Tibial nerve (tissue), 4 donors: ENCODE data around the gene PPM1H. TPM values are rescaled to one million over a fixed set of nuclear protein-coding genes. Genes with fewer than 3 reads are reported as not detected.

Experiments used
- DNase-seq, 2 donors: peaks; one replicate each; pipeline ENCODE4 v3.0.0-alpha.2; 2019; ENCODE audit warnings: low spot score in 2 of 2
- H3K27ac ChIP-seq, 4 donors: fragments of 200-600 bp; sonication (generic) in 3 of 4; one replicate each; pipeline ENCODE4 v1.5.1; 2017 to 2019; ENCODE audit warnings: mild to moderate bottlenecking in 1 of 4
- H3K27me3 ChIP-seq, 2 donors: fragments of 200-600 bp; sonication (generic) in 1 of 2; one replicate each; pipeline versions ENCODE4 v1.5.1 to v1.6.0; 2017 to 2019
- H3K36me3 ChIP-seq, 3 donors: fragments of 200-600 bp; sonication (generic); one replicate each; pipeline ENCODE4 v1.5.1; 2018 to 2019
- H3K4me1 ChIP-seq, 4 donors: fragments of 200-600 bp; sonication (generic) in 3 of 4; one replicate each; pipeline ENCODE4 v1.5.1; 2017 to 2019
- H3K4me3 ChIP-seq, 4 donors: fragments of 200-600 bp; sonication (generic) in 3 of 4; one replicate each; pipeline ENCODE4 v1.5.1; 2017 to 2019; ENCODE audit warnings: mild to moderate bottlenecking in 1 of 4, moderate library complexity in 1 of 4
- H3K9me3 ChIP-seq, 4 donors: fragments of 200-600 bp; sonication (generic) in 3 of 4; one replicate each; pipeline ENCODE4 v1.5.1; 2017 to 2019
- EP300 ChIP-seq, 2 donors: sonication (generic); formaldehyde crosslinking; IDR thresholded peaks; one replicate each; pipeline ENCODE4 v1.6.1; 2017; ENCODE audit warnings: antibody characterized with exemption in 2 of 2, mild to moderate bottlenecking in 1 of 2
- POLR2A ChIP-seq, 2 donors: fragments of 450-650 bp; IDR thresholded peaks; one replicate each; pipeline ENCODE4 v1.6.1; 2017; ENCODE audit warnings: antibody characterized with exemption in 2 of 2, mild to moderate bottlenecking in 2 of 2, moderate library complexity in 2 of 2
- WGBS, 2 donors: methylation state at CpG; one replicate each; pipeline ENCODE4 v1.1.5; 2018; 5-methylcytosine and 5-hydroxymethylcytosine counted together
- total RNA-seq, 4 donors: library from RNA; depleted of rRNA; stranded (reverse); fragments of >200 nt; gene quantifications; one replicate each; pipeline ENCODE4 v1.1.0, GENCODE V29; 2016
- TF ChIP-seq, protein P1 (sequence below), 5 experiments: fragments of 200-600 bp in 3 of 5; fragments of 450-650 bp in 2 of 5; sonication (generic) in 3 of 5; IDR thresholded peaks; one replicate each; pipeline ENCODE4 v1.5.1; 2016 to 2019; ENCODE audit warnings: antibody characterized with exemption in 5 of 5, mild to moderate bottlenecking in 3 of 5, moderate library complexity in 2 of 5

PPM1H gene
- total RNA-seq, 4 donors from 2014 or later, result 0.78 to 2.6 (median 1.3) TPM

DNA sequence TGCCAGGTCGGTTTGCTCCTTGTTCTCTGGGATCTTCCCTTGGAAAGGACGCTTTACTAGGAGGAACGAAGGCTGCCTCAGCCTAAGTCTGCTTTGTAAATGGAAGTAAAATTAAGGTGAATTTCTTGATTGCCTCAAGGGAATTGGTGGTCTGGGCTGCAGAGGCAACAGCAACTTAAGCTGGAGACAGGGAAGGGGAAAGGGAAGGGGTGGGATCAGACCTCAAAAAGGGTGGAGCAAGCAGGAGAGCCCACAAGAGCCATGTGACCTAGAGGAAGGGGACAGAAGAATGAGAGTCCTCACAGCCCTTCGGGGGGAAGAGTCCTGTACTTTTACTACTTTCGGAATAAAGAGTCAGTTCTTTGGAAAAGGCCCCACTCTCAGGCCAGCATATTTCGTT, 147.9 kb downstream of the PPM1H start:
- peak overlapping the region in 1 of 4 donors; percentile 64 for H3K27ac ChIP-seq
- WGBS, 2 donors, result 74 to 81% methylated on average over 6 of the region's 6 CpGs

DNA sequence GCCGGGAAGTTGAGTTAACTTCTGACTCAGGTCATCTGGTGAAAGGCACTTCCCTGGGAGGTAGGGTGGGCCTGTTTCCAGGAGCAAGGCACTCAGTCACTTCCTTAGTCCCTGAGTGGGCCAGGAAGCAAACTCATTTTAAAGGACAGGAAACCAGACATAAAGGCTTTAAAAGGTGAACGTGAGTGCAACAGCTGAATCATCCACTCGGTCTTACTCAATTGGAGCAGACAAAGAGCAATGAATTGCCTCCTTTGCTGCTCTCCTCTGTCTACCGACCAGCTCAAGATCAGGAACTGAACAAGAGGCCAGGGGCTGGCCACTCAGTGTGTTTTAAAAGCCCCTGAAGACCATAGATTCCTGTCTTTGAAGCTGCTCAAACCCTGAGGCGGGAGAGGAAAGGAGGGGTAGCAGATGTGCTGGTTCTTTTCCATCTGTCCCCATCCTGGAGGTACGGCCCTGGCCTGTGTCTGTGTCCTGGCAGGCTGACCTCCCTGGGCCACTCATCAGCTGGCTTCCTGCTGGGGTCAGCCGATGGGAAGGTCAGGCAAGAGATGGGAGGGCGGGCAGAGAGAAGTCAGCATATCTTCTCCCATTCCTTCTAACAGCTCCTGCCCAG, 148.9 kb downstream of the PPM1H start:
- Histone ChIP-seq H3K4me3 (no peak overlapping the region), H3K27ac (peak overlapping the region in 2 of 4 donors; percentile 57 to 64), H3K36me3 (no peaks in the 10 kb centered on the region), H3K9me3 (no peaks in the 10 kb centered on the region), H3K4me1 (peaks cover 0 to 6% (median 2%) of the 10 kb centered on the region in 4 donors), H3K27me3 (no peaks in the 10 kb centered on the region)
- 53 to 62% methylated on average over 7 to 8 of the region's 8 CpGs for WGBS, 2 donors
- peak; percentile 11 to 56 for TF ChIP-seq EP300 (IDR thresholded peaks at IDR 0.05)
- no peak for TF ChIP-seq POLR2A (IDR thresholded peaks at IDR 0.05)
- peak in 1 of 2 donors; percentile 8 for DNase-seq

More for the DNA sequence above, 147.9 kb downstream of the PPM1H start:
- Histone ChIP-seq H3K9me3 (no peaks in the 10 kb centered on the region), H3K36me3 (no peaks in the 10 kb centered on the region), H3K27me3 (no peaks in the 10 kb centered on the region), H3K4me3 (no peak overlapping the region), H3K4me1 (peaks cover 0 to 7% (median 2%) of the 10 kb centered on the region in 4 donors)
- DNase-seq, result no peak
- TF ChIP-seq EP300 (IDR thresholded peaks at IDR 0.05), result no peak
- TF ChIP-seq POLR2A (IDR thresholded peaks at IDR 0.05), result no peak
- TF ChIP-seq, protein P1, sequence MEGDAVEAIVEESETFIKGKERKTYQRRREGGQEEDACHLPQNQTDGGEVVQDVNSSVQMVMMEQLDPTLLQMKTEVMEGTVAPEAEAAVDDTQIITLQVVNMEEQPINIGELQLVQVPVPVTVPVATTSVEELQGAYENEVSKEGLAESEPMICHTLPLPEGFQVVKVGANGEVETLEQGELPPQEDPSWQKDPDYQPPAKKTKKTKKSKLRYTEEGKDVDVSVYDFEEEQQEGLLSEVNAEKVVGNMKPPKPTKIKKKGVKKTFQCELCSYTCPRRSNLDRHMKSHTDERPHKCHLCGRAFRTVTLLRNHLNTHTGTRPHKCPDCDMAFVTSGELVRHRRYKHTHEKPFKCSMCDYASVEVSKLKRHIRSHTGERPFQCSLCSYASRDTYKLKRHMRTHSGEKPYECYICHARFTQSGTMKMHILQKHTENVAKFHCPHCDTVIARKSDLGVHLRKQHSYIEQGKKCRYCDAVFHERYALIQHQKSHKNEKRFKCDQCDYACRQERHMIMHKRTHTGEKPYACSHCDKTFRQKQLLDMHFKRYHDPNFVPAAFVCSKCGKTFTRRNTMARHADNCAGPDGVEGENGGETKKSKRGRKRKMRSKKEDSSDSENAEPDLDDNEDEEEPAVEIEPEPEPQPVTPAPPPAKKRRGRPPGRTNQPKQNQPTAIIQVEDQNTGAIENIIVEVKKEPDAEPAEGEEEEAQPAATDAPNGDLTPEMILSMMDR (IDR thresholded peaks at IDR 0.05), result no peak

DNA sequence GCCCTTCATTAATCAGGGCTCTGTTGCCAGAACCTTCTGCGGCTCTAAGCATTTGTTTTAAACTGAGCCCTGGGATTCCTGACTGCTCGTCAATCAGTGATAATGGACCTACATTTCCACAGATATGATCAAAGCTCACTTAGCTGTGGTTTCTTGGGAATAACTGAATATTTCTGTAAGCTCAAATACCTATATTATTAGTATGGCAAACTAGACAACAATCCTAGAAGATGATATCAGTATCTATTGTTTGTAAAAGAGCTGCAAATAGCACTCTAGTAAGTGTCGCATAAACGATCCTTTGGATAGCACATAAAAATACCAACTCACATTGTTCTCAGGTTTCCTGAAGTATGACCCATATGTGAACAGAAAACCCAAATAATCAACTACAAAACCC, 150.4 kb downstream of the PPM1H start:
- H3K36me3 ChIP-seq, result no peaks in the 10 kb centered on the region
- TF ChIP-seq, protein P1 (IDR thresholded peaks at IDR 0.05), result no peak
- no peak for TF ChIP-seq POLR2A (IDR thresholded peaks at IDR 0.05)
- no peak for TF ChIP-seq EP300 (IDR thresholded peaks at IDR 0.05)
- no peaks in the 10 kb centered on the region for H3K27me3 ChIP-seq
- no peak overlapping the region for H3K4me3 ChIP-seq
- WGBS, 2 donors, result 72 to 78% methylated on average over 4 of the region's 4 CpGs
- H3K9me3 ChIP-seq, result no peaks in the 10 kb centered on the region
- no peak overlapping the region for H3K27ac ChIP-seq
- DNase-seq, result no peak
- H3K4me1 ChIP-seq, result peaks cover 0 to 6% (median 2%) of the 10 kb centered on the region in 4 donors

DNA sequence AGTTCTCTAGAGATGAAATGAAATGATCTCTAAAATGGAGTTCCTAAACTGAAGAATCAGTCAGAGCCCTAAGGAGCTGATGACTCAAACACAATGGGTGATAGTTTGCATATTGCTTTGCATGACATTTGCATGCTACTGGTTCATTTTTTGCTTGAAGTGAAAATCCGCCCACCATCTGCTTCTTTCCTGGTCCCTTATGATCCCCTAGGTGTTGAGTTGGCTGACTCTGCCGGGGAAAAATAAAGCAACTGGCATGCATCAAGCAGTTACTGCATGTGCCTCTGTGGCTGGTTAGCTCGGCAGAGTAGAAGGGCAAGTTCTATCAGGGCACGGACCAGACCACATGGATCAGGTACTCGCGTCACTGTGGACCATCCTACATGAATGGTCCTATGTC, 151.1 kb downstream of the PPM1H start:
- H3K4me3 ChIP-seq, result no peak overlapping the region
- no peak overlapping the region for H3K27ac ChIP-seq
- DNase-seq, result no peak
- TF ChIP-seq, protein P1 (IDR thresholded peaks at IDR 0.05), result no peak
- TF ChIP-seq EP300 (IDR thresholded peaks at IDR 0.05) (no peak), POLR2A (IDR thresholded peaks at IDR 0.05) (no peak)
- peaks cover 0 to 6% (median 2%) of the 10 kb centered on the region in 4 donors for H3K4me1 ChIP-seq
- no peaks in the 10 kb centered on the region for H3K27me3 ChIP-seq
- 90% methylated on average over 6 of the region's 6 CpGs for WGBS, 2 donors
- no peaks in the 10 kb centered on the region for H3K9me3 ChIP-seq
- no peaks in the 10 kb centered on the region for H3K36me3 ChIP-seq

DNA sequence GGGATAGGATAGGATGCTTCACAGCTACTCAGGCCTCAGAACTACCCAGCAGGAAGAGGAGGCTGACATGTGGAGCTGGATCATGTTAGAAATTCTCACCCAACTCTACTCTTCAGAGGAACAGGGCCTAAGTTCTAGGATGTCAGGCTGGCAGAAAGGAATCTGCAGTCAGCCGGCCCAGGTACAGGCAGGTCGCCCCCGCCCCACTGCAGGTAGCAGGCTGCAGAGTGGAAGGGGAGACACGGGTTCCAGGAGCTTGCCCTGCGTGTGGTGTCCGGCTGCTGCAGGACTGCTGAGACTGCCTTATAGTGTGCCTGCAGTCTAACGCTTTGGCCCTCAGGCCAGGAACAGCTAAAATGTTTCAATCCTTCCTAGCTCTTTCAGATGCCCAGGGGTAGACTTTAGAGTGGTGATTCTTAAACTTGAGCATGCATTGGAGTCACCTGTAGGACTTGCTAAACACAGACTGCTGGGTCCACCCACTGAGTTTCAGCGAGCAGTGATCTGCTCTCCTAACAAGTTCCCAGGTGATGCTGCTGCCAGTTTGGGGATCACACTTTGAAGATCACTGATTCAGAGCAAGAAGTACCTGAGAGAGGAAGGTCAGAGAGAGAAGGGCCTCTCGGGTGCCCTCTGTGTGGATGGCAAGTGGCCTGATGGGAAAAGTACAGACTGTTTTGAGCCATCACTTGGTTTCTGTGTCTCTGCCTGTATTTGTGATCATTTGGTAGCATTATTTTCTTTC, 153.6 kb downstream of the PPM1H start:
- Histone ChIP-seq H3K9me3 (no peaks in the 10 kb centered on the region), H3K36me3 (no peaks in the 10 kb centered on the region), H3K4me3 (no peak overlapping the region), H3K4me1 (no peaks in the 10 kb centered on the region), H3K27me3 (no peaks in the 10 kb centered on the region), H3K27ac (no peak overlapping the region)
- TF ChIP-seq, protein P1 (IDR thresholded peaks at IDR 0.05), result no peak
- TF ChIP-seq EP300 (IDR thresholded peaks at IDR 0.05) (no peak), POLR2A (IDR thresholded peaks at IDR 0.05) (no peak)
- no peak for DNase-seq
- 85 to 91% methylated on average over 3 to 9 of the region's 9 CpGs for WGBS, 2 donors
